Measurements from ENCODE around the gene MLPH.

MLPH gene

GRCh38 chr2:237503201-237503600, 16.1 kb downstream of the MLPH start:
- TF ChIP-seq TAF1 (IDR thresholded peaks at IDR 0.05; ENCODE audit: low read depth) (no peak), MAX (IDR thresholded peaks at IDR 0.05) (no peak), FOXM1 (IDR thresholded peaks at IDR 0.05; ENCODE audit: borderline replicate concordance, low read depth) (no peak), CREB1 (IDR thresholded peaks at IDR 0.05; ENCODE audit: low read depth) (no peak), YY1 (IDR thresholded peaks at IDR 0.05; ENCODE audit: low read depth) (no peak), RAD21 (IDR thresholded peaks at IDR 0.05; ENCODE audit: low read depth) (no peak), EP300 (IDR thresholded peaks at IDR 0.05; ENCODE audit: borderline replicate concordance) (no peak), EGR1 (IDR thresholded peaks at IDR 0.05) (no peak), ZBTB7A (IDR thresholded peaks at IDR 0.05; ENCODE audit: low read depth) (no peak), CEBPB (IDR thresholded peaks at IDR 0.05) (no peak), NFIC (IDR thresholded peaks at IDR 0.05) (no peak), REST (IDR thresholded peaks at IDR 0.05; ENCODE audit: low read depth) (no peak), TCF12 (IDR thresholded peaks at IDR 0.05; ENCODE audit: low read depth) (no peak), TEAD4 (IDR thresholded peaks at IDR 0.05) (no peak)
- TF ChIP-seq, protein P1, sequence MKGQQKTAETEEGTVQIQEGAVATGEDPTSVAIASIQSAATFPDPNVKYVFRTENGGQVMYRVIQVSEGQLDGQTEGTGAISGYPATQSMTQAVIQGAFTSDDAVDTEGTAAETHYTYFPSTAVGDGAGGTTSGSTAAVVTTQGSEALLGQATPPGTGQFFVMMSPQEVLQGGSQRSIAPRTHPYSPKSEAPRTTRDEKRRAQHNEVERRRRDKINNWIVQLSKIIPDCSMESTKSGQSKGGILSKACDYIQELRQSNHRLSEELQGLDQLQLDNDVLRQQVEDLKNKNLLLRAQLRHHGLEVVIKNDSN (IDR thresholded peaks at IDR 0.05): no peak

GRCh38 chr2:237505188-237505939, 18.3 kb downstream of the MLPH start:
- TF ChIP-seq FOXM1 (IDR thresholded peaks at IDR 0.05; ENCODE audit: borderline replicate concordance, low read depth) (no peak), EGR1 (IDR thresholded peaks at IDR 0.05) (no peak), CEBPB (IDR thresholded peaks at IDR 0.05) (no peak), ZBTB7A (IDR thresholded peaks at IDR 0.05; ENCODE audit: low read depth) (no peak), NFIC (IDR thresholded peaks at IDR 0.05) (no peak), TEAD4 (IDR thresholded peaks at IDR 0.05) (no peak)
- TF ChIP-seq, protein P1 (IDR thresholded peaks at IDR 0.05): no peak

- TF ChIP-seq EGR1 (IDR thresholded peaks at IDR 0.05) (no peak), FOXM1 (IDR thresholded peaks at IDR 0.05; ENCODE audit: borderline replicate concordance, low read depth) (no peak), CEBPB (IDR thresholded peaks at IDR 0.05) (no peak), ZBTB7A (IDR thresholded peaks at IDR 0.05; ENCODE audit: low read depth) (no peak), EP300 (IDR thresholded peaks at IDR 0.05; ENCODE audit: borderline replicate concordance) (no peak), CREB1 (IDR thresholded peaks at IDR 0.05; ENCODE audit: low read depth) (no peak), REST (IDR thresholded peaks at IDR 0.05; ENCODE audit: low read depth) (no peak), TEAD4 (IDR thresholded peaks at IDR 0.05) (no peak), YY1 (IDR thresholded peaks at IDR 0.05; ENCODE audit: low read depth) (no peak), RAD21 (IDR thresholded peaks at IDR 0.05; ENCODE audit: low read depth) (no peak), MAX (IDR thresholded peaks at IDR 0.05) (no peak), TAF1 (IDR thresholded peaks at IDR 0.05; ENCODE audit: low read depth) (no peak), NFIC (IDR thresholded peaks at IDR 0.05) (no peak)
- TF ChIP-seq, protein P1 (IDR thresholded peaks at IDR 0.05): no peak
Measured at GRCh38 chr2:237507512-237507911, 20.5 kb downstream of the MLPH start.

DNA sequence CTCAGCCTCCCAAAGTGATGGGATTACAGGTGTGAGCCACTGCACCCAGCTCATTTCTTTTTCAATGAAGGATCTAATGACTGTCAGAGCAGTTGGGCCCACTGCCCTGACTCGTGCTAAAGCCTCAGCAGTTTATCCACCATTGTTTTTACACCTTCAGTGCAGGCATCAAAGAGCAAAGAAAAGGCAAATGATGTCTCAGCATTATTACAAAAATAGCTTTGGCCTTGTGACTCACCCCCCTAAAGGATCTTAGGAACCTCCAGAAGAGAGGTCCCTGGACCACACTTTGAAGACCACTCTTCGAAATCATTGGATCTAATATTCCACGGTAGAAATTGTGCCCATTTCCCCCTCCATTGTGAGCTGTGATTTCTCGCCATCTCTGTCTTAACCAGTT, 21.3 kb downstream of the MLPH start:
- TF ChIP-seq FOXM1 (IDR thresholded peaks at IDR 0.05; ENCODE audit: borderline replicate concordance, low read depth): no peak
- TF ChIP-seq MAX (IDR thresholded peaks at IDR 0.05): no peak
- TF ChIP-seq ZBTB7A (IDR thresholded peaks at IDR 0.05; ENCODE audit: low read depth): no peak
- TF ChIP-seq REST (IDR thresholded peaks at IDR 0.05; ENCODE audit: low read depth): no peak
- TF ChIP-seq, protein P1 (IDR thresholded peaks at IDR 0.05): no peak
- no peak for TF ChIP-seq EP300 (IDR thresholded peaks at IDR 0.05; ENCODE audit: borderline replicate concordance)
- TF ChIP-seq NFIC (IDR thresholded peaks at IDR 0.05): no peak
- TF ChIP-seq CEBPB (IDR thresholded peaks at IDR 0.05): no peak
- TF ChIP-seq CREB1 (IDR thresholded peaks at IDR 0.05; ENCODE audit: low read depth): no peak
- no peak for TF ChIP-seq YY1 (IDR thresholded peaks at IDR 0.05; ENCODE audit: low read depth)
- TF ChIP-seq TCF12 (IDR thresholded peaks at IDR 0.05; ENCODE audit: low read depth): no peak
